AG08396 (cell line): Measurements from ENCODE around the gene RANBP17.
"Not testable (repeated sequence)": the region's sequence is repeated elsewhere in the genome, so short reads cannot be mapped to it uniquely, and the experiment has no call there.

Experiments
- DNase-seq: peaks from one replicate; pipeline ENCODE4 v3.0.0; 2012; ENCODE audit warnings: low spot score, mixed read lengths

Gene RANBP17

DNA sequence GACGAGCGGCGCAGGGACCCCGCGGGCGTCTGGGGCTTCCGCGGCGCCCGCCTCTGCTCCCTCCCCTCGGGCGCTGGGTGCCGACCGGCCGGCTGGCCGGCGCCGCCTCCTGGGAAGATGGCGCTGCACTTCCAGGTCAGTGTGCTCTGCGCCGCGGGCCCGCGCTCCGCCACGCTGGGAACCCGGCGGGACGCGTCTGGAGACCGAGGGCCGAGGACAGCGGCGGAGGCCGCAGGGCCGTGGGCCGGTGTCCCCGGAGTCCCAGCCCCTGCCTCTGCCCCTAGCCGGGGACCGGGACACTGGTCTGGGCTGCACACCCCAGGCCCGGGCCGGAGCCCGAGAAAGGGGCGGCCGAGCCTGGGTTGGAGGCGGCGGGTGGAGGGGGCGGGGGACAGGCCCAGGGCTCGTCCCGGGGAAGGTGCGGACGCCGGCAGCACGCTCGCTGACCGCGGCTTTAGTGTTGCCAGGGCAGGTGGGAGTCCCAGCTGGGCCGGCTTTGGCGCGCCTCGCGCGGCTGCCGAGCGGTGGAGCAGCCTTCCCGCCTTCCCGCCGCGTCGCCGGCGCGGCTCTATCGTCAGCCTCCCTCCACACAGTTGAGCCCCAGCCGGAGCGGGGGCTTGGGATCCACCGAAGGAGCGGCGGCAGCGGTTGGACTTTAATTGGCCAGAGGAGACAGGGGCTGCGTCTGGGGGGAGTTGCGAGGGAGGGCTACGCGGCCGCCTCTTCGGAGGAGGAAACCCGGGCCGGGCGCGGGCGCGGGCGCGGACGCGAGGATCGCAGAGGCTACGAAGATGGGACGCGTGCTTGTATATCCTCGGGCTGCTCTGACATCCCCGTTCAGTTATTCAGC is at the start of gene RANBP17:
TSS of gene RANBP17 (plus strand) at position 102 of the 850 bp plus-strand sequence.
- peak; percentile 51 for DNase-seq

DNA sequence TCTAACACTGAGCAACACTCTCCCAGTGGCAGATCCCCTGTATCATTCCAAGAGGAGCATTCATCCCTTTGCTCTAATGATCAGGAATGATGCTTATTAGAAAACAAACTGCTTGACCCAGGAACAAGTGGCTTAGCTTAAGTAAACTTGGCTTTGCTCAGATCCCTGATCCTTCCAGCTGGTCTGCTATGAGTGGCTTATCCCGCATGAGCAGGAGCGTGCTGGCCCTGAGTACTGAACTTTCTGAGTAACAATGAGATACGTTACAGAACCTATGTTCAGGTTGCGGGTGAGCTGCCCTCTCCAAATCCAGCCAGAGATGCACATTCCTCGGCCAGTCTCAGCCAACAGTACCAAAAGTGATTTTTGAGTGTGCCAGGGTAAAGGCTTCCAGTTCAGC is 48.6 kb upstream of the RANBP17 start:
- no peak for DNase-seq

DNA sequence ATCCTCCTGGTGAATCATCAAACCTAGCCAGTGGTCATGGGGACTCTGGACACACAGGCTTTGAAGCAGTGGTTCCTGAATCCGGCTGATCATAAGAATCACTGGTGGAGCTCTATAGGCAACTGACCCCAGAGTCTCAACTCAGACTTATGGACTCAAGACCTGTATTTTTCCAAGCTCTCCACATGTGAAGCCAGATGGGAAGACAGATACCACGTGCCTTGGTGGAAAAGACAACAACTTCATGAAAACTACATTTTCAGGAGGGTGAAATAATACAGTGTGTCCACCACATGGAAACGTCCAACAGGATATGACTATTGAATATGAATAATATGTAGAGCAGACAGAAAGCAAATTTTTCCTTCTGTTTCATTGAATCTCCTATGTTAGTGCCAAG is 44.6 kb upstream of the RANBP17 start:
- no peak for DNase-seq

DNA sequence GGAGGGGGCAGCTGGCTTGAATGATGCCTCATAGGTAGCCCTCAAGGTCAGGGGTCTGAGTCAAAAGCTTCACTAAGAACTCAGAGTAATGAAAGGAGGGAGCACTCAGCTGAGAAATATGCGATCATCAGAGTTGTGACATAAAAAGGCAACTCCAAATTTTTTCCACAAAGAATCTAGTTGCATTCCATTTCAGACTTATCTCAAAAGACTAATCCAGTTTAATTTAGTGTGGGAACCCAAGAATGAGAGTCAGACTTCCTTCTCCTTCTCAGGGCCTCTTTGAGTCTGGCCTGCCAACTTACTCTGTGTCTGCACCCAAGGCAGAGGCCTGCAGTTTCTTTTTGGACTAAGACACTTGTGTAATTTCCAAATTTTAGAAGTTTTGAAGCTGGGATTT is 43.6 kb upstream of the RANBP17 start:
- no peak for DNase-seq

DNA sequence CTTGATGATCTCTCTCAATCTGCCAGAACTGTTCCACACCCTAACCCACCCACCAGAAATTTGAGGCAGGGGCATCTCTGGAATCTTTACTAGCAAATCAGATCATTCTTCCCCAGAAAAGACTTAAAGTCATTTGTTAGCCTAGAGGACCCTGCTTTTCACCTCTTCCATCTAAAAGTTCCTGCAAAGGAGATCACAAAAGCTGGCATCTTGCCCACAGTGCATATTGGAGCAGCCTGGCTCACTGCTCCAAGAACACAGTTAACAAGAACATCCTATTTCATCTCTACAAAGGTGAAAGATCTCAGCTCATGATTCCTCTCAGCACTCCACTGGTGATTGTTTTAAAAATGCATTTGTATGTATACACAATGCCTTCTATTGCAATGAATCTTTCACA is 42.0 kb upstream of the RANBP17 start:
- no peak for DNase-seq

DNA sequence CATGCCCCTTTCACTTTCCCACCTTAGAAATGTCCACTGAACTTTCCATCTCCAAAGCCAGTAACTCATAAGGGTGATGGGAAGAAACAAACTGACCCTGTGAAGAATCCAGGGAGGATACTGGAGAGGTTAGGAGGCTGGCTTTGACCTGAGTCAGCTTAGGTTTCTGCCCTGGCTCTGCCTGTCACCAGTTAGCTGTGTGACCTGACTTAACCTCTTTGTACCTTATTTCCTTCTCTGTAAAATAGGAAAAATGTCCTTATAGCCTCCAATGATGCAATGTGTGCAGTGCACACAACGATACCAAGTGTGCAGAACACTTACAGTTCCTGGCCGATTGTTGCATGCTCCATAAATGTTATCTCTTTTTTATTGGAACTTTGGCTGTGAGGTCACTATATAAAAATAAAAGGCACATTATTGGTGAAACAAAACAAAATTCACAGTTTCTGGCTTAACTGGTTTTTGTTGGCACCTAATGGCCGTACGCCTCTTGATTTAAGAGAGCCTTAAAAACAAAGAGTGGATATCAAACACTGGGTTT is 40.5 kb upstream of the RANBP17 start:
- DNase-seq, result no peak

DNA sequence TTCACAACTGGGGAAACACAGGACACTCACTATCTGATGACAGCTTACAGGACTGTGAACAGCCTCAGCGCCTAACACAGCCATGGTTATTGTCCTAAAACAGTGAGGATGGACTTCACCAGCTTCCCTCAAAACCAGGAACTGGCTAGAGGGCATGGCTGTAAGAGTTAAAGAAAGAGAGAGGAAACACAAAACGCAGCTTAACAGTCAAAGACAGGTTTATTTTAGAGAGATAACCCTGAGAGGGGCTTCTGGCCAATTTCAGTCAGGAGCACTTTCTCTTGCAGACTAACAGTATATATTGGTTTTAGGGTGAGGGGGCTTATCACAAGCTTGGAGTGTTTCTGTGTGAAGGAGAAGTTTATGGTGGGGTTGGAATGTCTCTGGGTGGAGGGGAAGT is 35.7 kb upstream of the RANBP17 start:
- no peak for DNase-seq

DNA sequence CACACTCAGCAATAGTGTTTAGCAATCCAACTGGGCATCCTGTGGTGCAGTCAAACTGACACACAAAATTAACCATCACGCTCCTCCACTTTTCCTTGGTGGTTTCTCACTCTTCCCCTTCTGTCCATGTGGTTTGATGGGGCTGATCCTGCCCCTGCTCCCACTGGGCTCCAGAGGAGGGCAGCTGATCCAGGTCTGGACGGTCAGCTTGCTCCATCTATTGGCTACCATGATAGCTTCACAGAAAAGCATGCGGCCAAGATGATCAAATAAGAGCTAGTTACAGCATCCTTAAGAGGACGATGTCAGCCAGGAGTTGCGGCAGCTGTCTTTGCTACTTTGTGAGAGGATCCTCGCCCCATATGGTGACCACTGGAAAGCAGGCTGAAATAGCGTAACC is 29.6 kb upstream of the RANBP17 start:
- no peak for DNase-seq

DNA sequence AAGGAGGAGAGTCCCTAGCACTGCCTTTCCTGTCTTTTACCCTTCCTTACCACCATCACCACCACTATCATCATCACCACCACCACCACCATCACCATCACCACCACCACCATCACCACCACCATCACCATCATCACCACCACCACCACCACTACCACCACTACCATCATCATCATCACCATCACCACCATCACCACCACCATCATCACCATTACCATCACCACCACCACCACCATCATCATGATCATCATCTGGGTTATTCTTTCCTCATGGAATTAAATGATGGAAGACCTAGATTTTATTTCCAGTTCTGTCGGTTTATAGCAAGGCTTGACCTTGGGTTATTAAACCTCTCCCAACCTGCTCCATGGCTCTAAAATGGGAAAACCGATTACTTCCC is 27.8 kb upstream of the RANBP17 start:
- DNase-seq, result not testable (repeated sequence)

DNA sequence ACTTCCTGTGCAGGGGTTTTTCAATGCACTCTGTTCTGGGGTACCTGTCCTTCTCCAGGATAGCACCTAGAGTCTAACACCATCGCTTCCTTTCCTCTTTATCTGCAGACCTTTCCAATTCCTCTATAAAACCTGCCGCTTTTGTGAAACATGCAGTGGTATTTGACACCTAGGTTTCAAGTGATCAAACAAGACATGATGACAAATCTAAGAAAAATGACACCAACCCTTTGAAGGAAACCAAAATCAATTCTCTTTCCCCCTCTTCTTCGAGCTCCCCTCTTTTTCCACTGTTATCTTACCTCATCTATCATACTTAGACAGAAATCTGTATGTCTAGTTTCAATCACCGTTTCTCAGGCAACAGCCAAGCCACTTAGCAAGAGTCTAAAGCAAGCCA is 25.6 kb upstream of the RANBP17 start:
- DNase-seq, result no peak

DNA sequence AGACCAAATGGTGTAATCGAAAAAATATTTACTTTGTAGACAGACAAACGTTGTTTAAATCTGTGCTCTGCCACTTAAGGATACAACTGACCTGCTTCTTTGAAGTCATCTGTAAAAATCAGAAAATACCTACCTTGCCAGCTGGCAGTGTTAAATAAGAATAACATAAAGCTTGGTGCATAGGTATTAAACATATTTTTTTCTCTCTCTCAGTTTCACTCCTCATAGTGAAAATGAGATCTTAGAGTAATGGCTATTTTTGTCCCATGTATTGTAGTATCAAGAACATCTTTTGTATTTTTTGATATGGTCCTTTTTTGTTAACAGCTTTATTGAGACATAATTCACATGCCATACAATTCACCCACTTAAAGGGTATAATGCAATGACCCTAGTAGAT is 17.9 kb upstream of the RANBP17 start:
- no peak for DNase-seq

DNA sequence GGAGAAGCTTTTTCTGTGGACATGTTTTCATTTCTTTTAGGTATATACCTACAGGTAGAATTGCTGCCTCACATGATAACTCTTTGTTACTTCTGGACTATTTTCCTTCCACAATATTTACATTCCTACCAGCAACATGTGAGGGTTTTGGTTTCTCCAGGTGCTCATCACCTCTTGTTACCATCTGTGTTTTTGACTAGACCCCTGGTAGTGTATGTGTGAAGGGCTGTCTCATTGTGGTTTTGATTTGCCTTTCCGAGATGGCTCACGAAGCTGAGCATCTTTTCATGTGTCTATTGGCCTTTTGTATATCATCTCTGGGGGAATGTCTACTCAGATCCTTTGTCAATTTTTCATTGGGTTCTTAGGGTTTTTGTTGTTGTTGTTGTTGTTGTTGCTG is 17.2 kb upstream of the RANBP17 start:
- DNase-seq, result no peak

DNA sequence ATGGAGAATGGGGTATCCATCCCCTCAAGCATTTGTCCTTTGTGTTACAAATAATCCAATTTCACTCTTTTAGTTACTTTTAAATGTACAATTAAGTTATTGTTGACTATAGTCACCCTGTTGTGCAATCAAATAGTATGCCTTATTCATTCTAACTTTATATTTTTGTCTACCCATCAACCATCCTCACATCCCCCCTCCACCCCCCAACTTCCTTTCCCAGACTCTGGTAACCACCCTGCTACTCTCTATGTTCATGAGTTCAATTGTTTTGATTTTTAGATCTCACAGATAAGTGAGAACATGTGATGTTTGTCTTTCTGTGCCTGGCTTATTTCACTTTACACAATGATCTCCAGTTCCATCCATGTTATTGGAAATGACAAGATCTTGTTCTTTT is 15.4 kb upstream of the RANBP17 start:
- DNase-seq, result no peak

DNA sequence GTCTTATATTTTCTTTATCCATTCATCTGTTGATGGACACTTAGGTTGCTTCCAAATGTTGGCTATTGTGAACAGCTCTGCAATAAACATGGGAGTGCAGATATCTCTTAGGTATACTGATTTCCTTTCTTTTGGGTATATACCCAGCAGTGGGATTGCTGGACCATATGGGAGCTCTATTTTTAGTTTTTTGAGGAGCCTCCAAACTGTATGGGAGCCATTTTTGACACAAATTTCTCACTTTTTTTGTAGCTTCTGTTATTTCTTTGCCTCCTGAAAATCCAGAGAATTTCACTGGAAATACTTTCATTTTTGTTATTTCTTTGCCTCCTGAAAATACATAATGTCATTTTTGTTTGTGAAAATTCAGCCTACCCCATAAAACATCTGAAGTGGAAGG is 15.0 kb upstream of the RANBP17 start:
- no peak for DNase-seq

DNA sequence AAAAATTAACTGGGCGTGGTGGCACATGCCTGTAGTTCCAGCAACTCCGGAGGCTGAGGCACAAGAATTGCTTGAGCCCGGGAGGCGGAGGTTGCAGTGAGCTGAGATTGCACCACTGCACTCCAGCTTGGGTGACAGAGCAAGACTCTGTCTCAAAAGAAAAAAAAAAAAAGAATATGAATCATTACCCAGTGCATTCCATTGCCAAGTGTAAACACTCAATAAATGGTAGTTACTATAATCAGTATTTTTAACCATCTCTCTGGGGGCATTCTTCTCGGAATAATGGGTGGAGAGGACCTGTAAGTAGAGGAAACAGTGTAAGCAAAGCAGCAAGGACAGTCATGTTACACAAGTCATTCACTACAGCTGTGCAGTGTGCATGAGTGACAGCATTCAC is 13.8 kb upstream of the RANBP17 start:
- no peak for DNase-seq

DNA sequence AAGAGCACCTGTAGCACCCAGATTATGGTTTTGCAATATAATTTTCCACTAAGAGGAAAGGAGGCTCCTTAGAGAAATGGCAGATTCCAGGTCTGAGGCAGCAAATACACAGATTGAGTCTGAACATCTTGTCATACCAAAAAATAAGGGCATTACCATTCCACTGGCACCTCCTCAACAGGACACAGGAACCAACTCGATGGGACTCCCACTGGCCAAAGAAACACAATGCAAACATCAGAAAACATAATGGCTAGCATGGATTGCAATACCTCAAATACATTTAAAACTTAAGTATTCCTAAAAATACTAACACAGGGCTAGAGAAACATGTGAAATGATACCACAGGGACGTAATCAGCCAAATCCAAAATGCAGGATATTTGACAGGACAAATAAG is 12.4 kb upstream of the RANBP17 start:
- no peak for DNase-seq

DNA sequence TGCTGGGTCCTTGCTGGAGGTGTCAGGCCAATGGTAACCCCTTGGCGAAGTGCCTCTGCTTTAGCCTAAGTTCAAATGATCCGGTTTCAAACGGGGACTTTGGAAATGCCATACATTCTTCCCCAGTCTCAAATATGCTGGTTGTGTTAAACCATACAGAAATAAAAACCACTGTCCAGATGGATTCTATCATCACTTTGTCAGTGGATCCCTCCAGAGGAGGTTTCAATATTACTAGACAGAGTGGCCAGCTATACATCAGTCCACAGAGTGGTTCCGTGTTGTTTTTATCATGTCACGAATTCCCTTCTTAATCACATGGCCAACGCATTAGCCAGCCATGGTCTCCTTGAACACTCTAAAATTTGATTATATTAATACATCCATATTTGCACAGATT is 7.3 kb upstream of the RANBP17 start:
- DNase-seq, result no peak

DNA sequence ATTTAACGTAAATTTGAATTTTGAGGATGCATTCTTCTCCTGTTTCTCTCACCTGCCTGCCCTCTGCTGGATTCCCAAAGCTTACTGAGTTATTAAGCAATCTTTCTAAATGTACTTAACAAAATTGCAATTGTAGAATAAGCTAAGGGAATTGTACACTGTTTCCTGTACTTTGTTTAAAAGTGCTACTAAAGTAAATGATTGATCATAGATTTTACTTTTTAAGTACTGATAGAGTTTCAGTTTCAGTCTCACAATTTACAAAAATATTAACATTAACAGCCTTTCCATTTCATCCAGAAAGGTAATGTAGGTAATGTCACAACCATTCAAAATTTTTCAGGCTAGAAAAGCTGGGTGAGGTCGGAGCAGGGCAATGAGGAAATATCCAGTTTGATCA is 4.8 kb upstream of the RANBP17 start:
- DNase-seq, result no peak

DNA sequence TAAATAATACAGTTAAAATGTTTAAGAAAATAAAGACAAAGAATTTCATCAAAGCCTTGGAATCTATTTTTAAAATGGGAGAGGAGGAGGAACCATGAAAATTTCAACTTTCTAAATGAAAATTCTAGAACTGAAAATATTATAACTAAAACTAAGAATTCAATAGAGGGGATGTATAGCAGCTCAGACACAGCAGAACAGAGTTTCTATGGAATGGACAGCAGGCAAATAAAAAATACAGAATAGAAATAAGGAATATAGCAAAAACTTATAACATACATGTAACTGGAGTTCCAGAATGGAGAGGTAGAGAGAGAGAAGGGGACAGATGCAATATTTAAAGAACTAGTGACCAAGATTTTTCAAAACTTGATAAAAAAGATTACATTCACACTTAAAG is 1.4 kb upstream of the RANBP17 start:
- no peak for DNase-seq

DNA sequence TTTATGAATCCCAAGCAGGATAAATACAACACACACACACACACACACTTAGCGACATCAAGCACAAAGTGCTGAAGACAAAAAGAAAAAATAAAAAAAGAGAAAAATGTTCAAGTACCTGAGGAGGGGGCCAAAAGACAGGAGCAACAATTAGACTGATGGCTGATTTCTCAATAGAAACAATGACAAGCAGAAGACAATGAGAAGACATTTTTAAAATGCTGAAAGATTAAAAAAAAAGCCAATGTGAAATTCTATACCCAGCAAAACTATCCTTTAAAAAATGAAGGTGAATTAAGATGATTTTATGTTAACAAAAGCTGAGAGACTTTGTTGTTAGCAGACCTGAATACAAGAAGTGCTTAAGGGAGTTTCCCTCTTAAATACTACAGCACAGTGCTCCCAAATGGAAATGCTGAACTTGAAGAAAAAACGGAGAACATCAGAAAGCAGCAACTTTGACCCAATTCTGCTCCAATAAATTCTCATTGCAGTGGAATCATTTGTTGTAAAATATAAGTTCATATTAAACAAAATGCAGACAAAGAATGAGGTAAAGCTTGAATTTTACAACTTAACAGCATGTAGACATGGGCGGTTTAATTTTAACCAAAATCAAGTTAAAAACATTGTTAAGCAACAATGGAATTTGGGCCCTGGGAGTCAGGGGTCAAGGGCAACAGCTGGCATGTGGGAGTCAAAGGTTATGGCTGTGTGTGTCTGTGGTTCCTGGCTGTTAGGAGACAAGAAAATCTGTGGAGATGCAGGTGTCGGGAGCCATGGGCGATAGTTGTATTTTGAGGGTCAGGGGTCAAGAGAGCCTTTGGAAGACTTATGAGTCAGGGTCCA is 776 bp upstream of the RANBP17 start:
- DNase-seq, result no peak

DNA sequence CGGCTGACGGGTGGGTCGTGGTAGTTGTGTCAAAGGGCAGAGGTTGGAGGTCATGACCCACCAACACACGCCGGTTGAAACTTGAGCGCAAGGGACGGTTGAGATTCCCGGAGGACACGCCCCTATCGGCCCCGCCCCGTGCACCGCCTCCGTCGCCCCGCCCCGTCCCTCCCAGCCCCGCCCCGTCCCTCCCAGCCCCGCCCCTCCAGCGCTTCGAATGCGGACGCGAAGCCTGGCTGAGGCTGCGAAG is 226 bp upstream of the RANBP17 start:
- no peak for DNase-seq

DNA sequence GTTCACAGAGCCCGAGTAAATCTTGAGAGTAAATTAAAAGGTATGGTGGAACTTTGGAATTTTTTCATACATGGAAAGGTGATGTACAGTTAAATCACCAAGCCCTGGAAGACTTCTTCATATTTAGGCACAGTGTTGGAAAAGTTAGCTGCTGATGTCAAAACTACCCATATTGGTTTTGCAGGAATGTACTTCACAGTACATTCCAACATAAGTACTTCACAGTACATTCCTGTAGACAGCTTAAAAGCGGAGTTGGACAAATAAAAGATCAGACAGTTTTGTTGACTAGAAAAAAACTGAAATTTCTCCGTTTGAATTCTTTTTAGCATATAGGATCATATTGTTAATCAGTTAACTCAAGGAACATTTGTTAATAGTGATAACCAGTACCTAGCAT is 1.8 kb downstream of the RANBP17 start:
- DNase-seq, result no peak

DNA sequence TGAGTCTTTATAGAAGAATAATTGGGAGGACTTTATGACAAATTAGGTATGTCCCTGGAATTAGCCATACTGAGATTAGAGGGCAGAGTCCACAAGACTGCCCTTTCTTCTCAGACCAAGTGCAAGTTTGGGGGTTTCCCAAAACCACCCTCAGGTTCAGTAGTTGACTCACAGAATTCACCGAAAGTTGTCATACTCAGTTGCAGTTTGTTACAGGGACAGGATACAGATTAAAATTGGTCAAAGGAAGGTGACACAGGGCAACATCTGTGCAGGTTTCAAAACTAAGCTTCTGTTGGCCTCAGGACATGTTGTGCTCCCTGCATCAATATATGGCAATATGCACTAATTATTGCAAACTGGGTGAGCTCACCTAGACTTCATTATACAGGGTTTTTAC is 3.8 kb downstream of the RANBP17 start:
- no peak for DNase-seq

DNA sequence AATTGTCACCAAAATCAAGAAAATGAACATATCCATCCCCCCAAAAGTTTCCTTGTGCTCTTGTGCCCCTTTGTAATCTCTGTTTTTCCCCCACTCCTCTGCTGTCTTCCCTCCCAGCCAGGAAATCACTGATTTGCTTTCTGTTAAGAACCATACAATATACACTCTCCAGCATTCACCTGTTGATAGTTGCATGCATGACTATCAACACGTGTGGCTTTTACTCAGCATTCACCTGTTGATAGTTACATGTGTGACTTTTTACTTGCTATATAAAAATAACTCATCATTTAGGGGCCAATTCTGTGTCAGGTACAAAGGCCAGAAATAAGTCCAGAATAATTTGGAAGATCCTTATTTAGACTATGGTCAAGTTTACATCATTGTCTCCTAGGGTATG is 6.0 kb downstream of the RANBP17 start:
- no peak for DNase-seq
